Bronchial epithelial cell (primary cell): ENCODE data around the gene PRRC2B. TPM values are rescaled to one million over a fixed set of nuclear protein-coding genes. Genes with fewer than 3 reads are reported as not detected.
A peak's percentile ranks its signal among the peaks of the same experiment; 100 is the strongest.

ENCODE experiments used
- DNase-seq: peaks from one replicate; pipeline ENCODE4 v3.0.0-alpha.2; 2010; ENCODE audit warnings: low read depth
- FAIRE-seq: peaks from 2 replicates; lab custom pipeline; 2011; peaks lifted over from hg19 to GRCh38; lab: Jason Lieb, UNC
- H3K27me3 ChIP-seq: 2 replicates; pipeline ENCODE4 v1.5.1; 2011; ENCODE audit warnings: low read length; ENCODE audit not compliant: control insufficient read depth, insufficient read depth
- H3K36me3 ChIP-seq: 2 replicates; pipeline ENCODE4 v1.5.1; 2011; ENCODE audit warnings: low read length; ENCODE audit not compliant: control insufficient read depth, insufficient read depth
- H3K4me3 ChIP-seq: 2 replicates; pipeline ENCODE4 v1.5.1; 2011; ENCODE audit warnings: mild to moderate bottlenecking, low read depth, low read length, control low read depth
- CTCF ChIP-seq: IDR thresholded peaks from 2 replicates; pipeline ENCODE4 v1.5.1; 2011; ENCODE audit warnings: mild to moderate bottlenecking, moderate library complexity, low read length, control low read depth, inconsistent platforms; ENCODE audit not compliant: insufficient read depth, severe bottlenecking
- total RNA-seq: library from RNA; depleted of rRNA; stranded (reverse); fragments of >200 nt; gene quantifications from 2 replicates; pipeline ENCODE4 v1.2.1, GENCODE V29; 2014

Gene PRRC2B
- total RNA-seq, 1 donor from 2014 or later: 20.0 TPM

GRCh38 chr9:131442351-131442750, 48.5 kb downstream of the PRRC2B start:
- TF ChIP-seq CTCF: no peak
- FAIRE-seq (no peak), DNase-seq (no peak)
- Histone ChIP-seq H3K27me3 (no peaks in the 10 kb centered on the region), H3K36me3 (peaks cover 53% of the 10 kb centered on the region), H3K4me3 (no peak overlapping the region)

- Histone ChIP-seq H3K27me3 (no peaks in the 10 kb centered on the region), H3K36me3 (peaks cover 46% of the 10 kb centered on the region), H3K4me3 (no peak overlapping the region)
- DNase-seq: no peak
- no peak for TF ChIP-seq CTCF
- no peak for FAIRE-seq
Observed at GRCh38 chr9:131443648-131444047, 49.8 kb downstream of the PRRC2B start.

- H3K36me3 ChIP-seq: peaks cover 32% of the 10 kb centered on the region
- TF ChIP-seq CTCF: no peak
- no peak overlapping the region for H3K4me3 ChIP-seq
- no peak for FAIRE-seq
- DNase-seq: no peak
- no peaks in the 10 kb centered on the region for H3K27me3 ChIP-seq
Observed at GRCh38 chr9:131446276-131446675, 52.4 kb downstream of the PRRC2B start.

- TF ChIP-seq CTCF: no peak
- H3K27me3 ChIP-seq: no peaks in the 10 kb centered on the region
- DNase-seq (peak; percentile 11), FAIRE-seq (no peak)
- H3K4me3 ChIP-seq: no peak overlapping the region
- H3K36me3 ChIP-seq: peaks cover 31% of the 10 kb centered on the region
Observed at GRCh38 chr9:131447148-131447547, 53.3 kb downstream of the PRRC2B start.

- Histone ChIP-seq H3K27me3 (no peaks in the 10 kb centered on the region), H3K4me3 (no peak overlapping the region), H3K36me3 (peaks cover 31% of the 10 kb centered on the region)
- TF ChIP-seq CTCF: no peak
- FAIRE-seq (no peak), DNase-seq (no peak)
Observed at GRCh38 chr9:131447600-131447999, 53.7 kb downstream of the PRRC2B start.

GRCh38 chr9:131448818-131449217, 54.9 kb downstream of the PRRC2B start:
- DNase-seq (no peak), FAIRE-seq (no peak)
- peaks cover 30% of the 10 kb centered on the region for H3K36me3 ChIP-seq

More at GRCh38 chr9:131448818-131449217, 54.9 kb downstream of the PRRC2B start:
- Histone ChIP-seq H3K27me3 (no peaks in the 10 kb centered on the region), H3K4me3 (no peak overlapping the region)
- no peak for TF ChIP-seq CTCF
